H9 (cell line): Measurements from ENCODE around the gene MAP3K2. TPM values are rescaled to one million over a fixed set of nuclear protein-coding genes. Genes with fewer than 3 reads are reported as not detected.

Experiments used
- DNase-seq: peaks from one replicate; pipeline ENCODE4 v3.0.0-alpha.2; 2017
- H2AFZ ChIP-seq: one replicate; pipeline ENCODE4 v1.6.1; 2013; ENCODE audit warnings: mild to moderate bottlenecking, low read length, control low read depth, moderate library complexity
- H2AK5ac ChIP-seq: 2 replicates; pipeline ENCODE4 v1.6.1; 2013; ENCODE audit warnings: low read length, control low read depth, mixed read lengths; ENCODE audit not compliant: insufficient read length
- H2BK120ac ChIP-seq: one replicate; pipeline ENCODE4 v1.6.1; 2013; ENCODE audit warnings: low read depth, mild to moderate bottlenecking, low read length, control low read depth, inconsistent platforms; ENCODE audit not compliant: poor library complexity, severe bottlenecking
- H2BK12ac ChIP-seq: 2 replicates; pipeline ENCODE4 v1.6.1; 2013; ENCODE audit warnings: low read length, control low read depth, mixed read lengths, low read depth; ENCODE audit not compliant: insufficient read length
- H2BK15ac ChIP-seq: 2 replicates; pipeline ENCODE4 v1.6.1; 2013; ENCODE audit warnings: low read depth, low read length, control low read depth
- H2BK20ac ChIP-seq: one replicate; pipeline ENCODE4 v1.6.1; 2013; ENCODE audit warnings: low read depth, mild to moderate bottlenecking, low read length, control low read depth, inconsistent platforms; ENCODE audit not compliant: poor library complexity, severe bottlenecking
- H2BK5ac ChIP-seq: 2 replicates; pipeline ENCODE4 v1.6.1; 2013; ENCODE audit warnings: low read length, control low read depth, mixed read lengths; ENCODE audit not compliant: insufficient read length
- H3K14ac ChIP-seq: 2 replicates; pipeline ENCODE4 v1.6.1; 2013; ENCODE audit warnings: low read length, control low read depth; ENCODE audit not compliant: insufficient read depth
- H3K18ac ChIP-seq: 2 replicates; pipeline ENCODE4 v1.6.1; 2013; ENCODE audit warnings: low read depth, mild to moderate bottlenecking, mixed read lengths, low read length, control low read depth; ENCODE audit not compliant: insufficient read length
- H3K23ac ChIP-seq: 2 replicates; pipeline ENCODE4 v1.6.1; 2013; ENCODE audit warnings: low read length, control low read depth, mixed read lengths, low read depth; ENCODE audit not compliant: insufficient read length
- H3K23me2 ChIP-seq: 2 replicates; pipeline ENCODE4 v1.6.1; 2013; ENCODE audit warnings: low read depth, mild to moderate bottlenecking, mixed read lengths, low read length, control low read depth; ENCODE audit not compliant: insufficient read length, poor library complexity, severe bottlenecking
- H3K27ac ChIP-seq: 2 replicates; pipeline ENCODE4 v1.5.1; 2013; ENCODE audit warnings: low read length, control low read depth, mixed read lengths, low read depth; ENCODE audit not compliant: insufficient read length
- H3K27me3 ChIP-seq: 2 replicates; pipeline ENCODE4 v1.6.1; 2013; ENCODE audit warnings: low read length, control low read depth, inconsistent platforms; ENCODE audit not compliant: insufficient read depth
- H3K4ac ChIP-seq: 2 replicates; pipeline ENCODE4 v1.6.1; 2013; ENCODE audit warnings: low read depth, mild to moderate bottlenecking, control low read depth, inconsistent platforms, low read length, moderate library complexity
- H3K4me1 ChIP-seq: 2 replicates; pipeline ENCODE4 v1.6.1; 2013; ENCODE audit warnings: low read length, control low read depth, inconsistent platforms; ENCODE audit not compliant: insufficient read depth
- H3K4me2 ChIP-seq: 2 replicates; pipeline ENCODE4 v1.6.1; 2013; ENCODE audit warnings: low read length, control low read depth, mixed read lengths; ENCODE audit not compliant: insufficient read length, insufficient read depth
- H3K56ac ChIP-seq: 2 replicates; pipeline ENCODE4 v1.6.1; 2013; ENCODE audit warnings: low read depth, mild to moderate bottlenecking, mixed read lengths, low read length, control low read depth; ENCODE audit not compliant: insufficient read length
- H3K79me1 ChIP-seq: 2 replicates; pipeline ENCODE4 v1.6.1; 2013; ENCODE audit warnings: low read depth, mild to moderate bottlenecking, moderate library complexity, low read length, control low read depth, inconsistent platforms; ENCODE audit not compliant: insufficient read depth, poor library complexity, severe bottlenecking
- H3K79me2 ChIP-seq: 2 replicates; pipeline ENCODE4 v1.6.1; 2013; ENCODE audit warnings: low read length, control low read depth, inconsistent platforms; ENCODE audit not compliant: insufficient read depth
- H3K9ac ChIP-seq: 2 replicates; pipeline ENCODE4 v1.6.1; 2013; ENCODE audit warnings: low read length, control low read depth, mixed read lengths; ENCODE audit not compliant: insufficient read length; ENCODE audit errors: extremely low read depth
- H3K9me3 ChIP-seq: one replicate; pipeline ENCODE4 v1.6.1; 2013; ENCODE audit warnings: low read depth, low read length, inconsistent platforms; ENCODE audit not compliant: control insufficient read depth
- H3T11ph ChIP-seq: one replicate; pipeline ENCODE4 v1.6.1; 2013; ENCODE audit warnings: mild to moderate bottlenecking, low read length, control low read depth, inconsistent platforms
- H4K20me1 ChIP-seq: one replicate; pipeline ENCODE4 v1.6.1; 2013; ENCODE audit not compliant: control insufficient read depth, insufficient read length, insufficient read depth
- H4K5ac ChIP-seq: 2 replicates; pipeline ENCODE4 v1.6.1; 2013; ENCODE audit warnings: low read depth, mild to moderate bottlenecking, mixed read lengths, low read length, control low read depth; ENCODE audit not compliant: insufficient read length
- H4K8ac ChIP-seq: replicated peaks from 2 replicates; pipeline ENCODE4 v1.6.1; 2013; ENCODE audit warnings: low read length, control low read depth, mixed read lengths, low read depth; ENCODE audit not compliant: insufficient read length
- H4K91ac ChIP-seq: 2 replicates; pipeline ENCODE4 v1.6.1; 2013; ENCODE audit warnings: low read depth, mild to moderate bottlenecking, moderate library complexity, mixed read lengths, low read length, control low read depth; ENCODE audit not compliant: insufficient read length
- H3K27ac Mint-ChIP-seq, 3 experiments: 2 replicates in 2 of 3; 3 replicates in 1 of 3; pipeline ENCODE4 v1.8.0; 2020 to 2021; ENCODE audit warnings: mixed read lengths in 3 of 3, mild to moderate bottlenecking in 1 of 3, moderate library complexity in 1 of 3
- H3K27me3 Mint-ChIP-seq: 2 replicates; pipeline ENCODE4 v1.8.0; 2021; ENCODE audit warnings: low read depth, mild to moderate bottlenecking, moderate library complexity, mixed read lengths
- H3K36me3 Mint-ChIP-seq, 3 experiments: 2 replicates in 2 of 3; 3 replicates in 1 of 3; pipeline ENCODE4 v1.8.0; 2020 to 2021; ENCODE audit warnings: low read depth in 3 of 3, mixed read lengths in 3 of 3; ENCODE audit not compliant: insufficient read depth in 1 of 3
- H3K4me1 Mint-ChIP-seq, 2 experiments: 2 replicates each; pipeline ENCODE4 v1.8.0; 2020; ENCODE audit warnings: mixed read lengths in 2 of 2
- H3K4me3 Mint-ChIP-seq, 2 experiments: 2 replicates in 1 of 2; 3 replicates in 1 of 2; pipeline ENCODE4 v1.8.0; 2020 to 2021; ENCODE audit warnings: mild to moderate bottlenecking in 2 of 2, mixed read lengths in 2 of 2, moderate library complexity in 1 of 2
- H3K9me3 Mint-ChIP-seq, 2 experiments: 2 replicates in 1 of 2; 3 replicates in 1 of 2; pipeline ENCODE4 v1.8.0; 2020; ENCODE audit warnings: mild to moderate bottlenecking in 2 of 2, mixed read lengths in 2 of 2, moderate library complexity in 1 of 2
- WGBS: extraction: QIAGEN DNeasy Blood & Tissue Kit; methylation state at CpG from one replicate; pipeline ENCODE4 v1.1.7; 2013; ENCODE audit warnings: missing lambda C conversion rate, low lambda C conversion rate, mixed read lengths; ENCODE audit not compliant: insufficient read length; ENCODE audit errors: extremely low coverage; 5-methylcytosine and 5-hydroxymethylcytosine counted together
- total RNA-seq: library from RNA; stranded (reverse); gene quantifications from 2 replicates; pipeline ENCODE4 v1.2.1, GENCODE V29; 2021
- TF ChIP-seq, protein P1 (sequence below): fragments of 200-600 bp; sonication (generic); conservative IDR thresholded peaks from 3 replicates; pipeline ENCODE4 v1.8.0; 2021; ENCODE audit warnings: antibody characterized with exemption, mild to moderate bottlenecking

Gene MAP3K2
- total RNA-seq, 1 experiment from 2014 or later: 25.8 TPM

DNA sequence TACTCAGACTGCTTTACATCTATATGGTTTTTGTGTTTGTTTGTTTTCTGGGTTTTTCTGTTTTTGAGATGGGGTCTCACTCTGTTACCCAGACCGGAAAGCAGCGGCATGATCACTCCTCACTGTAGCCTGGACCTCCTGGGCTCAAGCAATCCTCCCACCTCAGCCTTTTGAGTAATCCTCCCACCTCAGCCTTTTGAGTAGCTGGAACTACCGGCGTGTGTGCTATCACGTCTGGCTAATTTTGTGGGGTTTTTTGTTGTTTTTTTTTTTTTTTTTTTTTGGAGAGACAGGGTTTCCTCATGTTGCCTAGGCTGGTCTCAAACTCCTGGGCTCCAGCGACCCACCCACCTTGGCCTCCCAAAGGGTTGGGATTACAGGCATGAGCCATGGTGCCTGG, 9.1 kb downstream of the MAP3K2 start:
- Mint-ChIP-seq H3K4me3 (no peak overlapping the region), H3K36me3 (peaks cover 23 to 42% (median 27%) of the 10 kb centered on the region in 3 experiments), H3K27me3 (no peaks in the 10 kb centered on the region), H3K27ac (no peak overlapping the region), H3K4me1 (peaks cover 0 to 2% of the 10 kb centered on the region in 2 experiments; a peak in 2 of 4 replicates), H3K9me3 (peaks cover 29 to 31% of the 10 kb centered on the region in 2 experiments)
- Histone ChIP-seq H3T11ph (no peak overlapping the region), H3K4me2 (no peak overlapping the region), H2AK5ac (no peak overlapping the region), H4K5ac (no peak overlapping the region), H2BK5ac (no peak overlapping the region), H3K18ac (no peak overlapping the region), H2BK120ac (no peak overlapping the region), H3K14ac (no peak overlapping the region), H3K9ac (no peak overlapping the region), H2BK12ac (no peak overlapping the region), H4K8ac (no peak overlapping the region), H4K20me1 (no peaks in the 10 kb centered on the region), H3K56ac (no peak overlapping the region), H3K27me3 (no peaks in the 10 kb centered on the region), H3K23ac (no peak overlapping the region), H3K9me3 (peaks cover 21% of the 10 kb centered on the region), H2BK15ac (no peak overlapping the region), H3K4me1 (no peaks in the 10 kb centered on the region), H2AFZ (no peak overlapping the region), H3K27ac (no peak overlapping the region), H2BK20ac (no peak overlapping the region), H3K23me2 (no peaks in the 10 kb centered on the region), H3K79me2 (peaks cover 10% of the 10 kb centered on the region; the same call in 1 of the 2 replicates), H4K91ac (no peak overlapping the region), H3K4ac (no peak overlapping the region), H3K79me1 (no peaks in the 10 kb centered on the region)
- no peak for DNase-seq
- TF ChIP-seq, protein P1, sequence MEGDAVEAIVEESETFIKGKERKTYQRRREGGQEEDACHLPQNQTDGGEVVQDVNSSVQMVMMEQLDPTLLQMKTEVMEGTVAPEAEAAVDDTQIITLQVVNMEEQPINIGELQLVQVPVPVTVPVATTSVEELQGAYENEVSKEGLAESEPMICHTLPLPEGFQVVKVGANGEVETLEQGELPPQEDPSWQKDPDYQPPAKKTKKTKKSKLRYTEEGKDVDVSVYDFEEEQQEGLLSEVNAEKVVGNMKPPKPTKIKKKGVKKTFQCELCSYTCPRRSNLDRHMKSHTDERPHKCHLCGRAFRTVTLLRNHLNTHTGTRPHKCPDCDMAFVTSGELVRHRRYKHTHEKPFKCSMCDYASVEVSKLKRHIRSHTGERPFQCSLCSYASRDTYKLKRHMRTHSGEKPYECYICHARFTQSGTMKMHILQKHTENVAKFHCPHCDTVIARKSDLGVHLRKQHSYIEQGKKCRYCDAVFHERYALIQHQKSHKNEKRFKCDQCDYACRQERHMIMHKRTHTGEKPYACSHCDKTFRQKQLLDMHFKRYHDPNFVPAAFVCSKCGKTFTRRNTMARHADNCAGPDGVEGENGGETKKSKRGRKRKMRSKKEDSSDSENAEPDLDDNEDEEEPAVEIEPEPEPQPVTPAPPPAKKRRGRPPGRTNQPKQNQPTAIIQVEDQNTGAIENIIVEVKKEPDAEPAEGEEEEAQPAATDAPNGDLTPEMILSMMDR: no peak
- no CpG with 5 or more reads among the region's 6 CpGs for WGBS
